Measurements from ENCODE around the gene PIK3CA.

PIK3CA gene

GRCh38 chr3:179158336-179159039 is 10.3 kb downstream of the PIK3CA start:
- DNase-seq (ENCODE audit: low read depth): no peak

DNA sequence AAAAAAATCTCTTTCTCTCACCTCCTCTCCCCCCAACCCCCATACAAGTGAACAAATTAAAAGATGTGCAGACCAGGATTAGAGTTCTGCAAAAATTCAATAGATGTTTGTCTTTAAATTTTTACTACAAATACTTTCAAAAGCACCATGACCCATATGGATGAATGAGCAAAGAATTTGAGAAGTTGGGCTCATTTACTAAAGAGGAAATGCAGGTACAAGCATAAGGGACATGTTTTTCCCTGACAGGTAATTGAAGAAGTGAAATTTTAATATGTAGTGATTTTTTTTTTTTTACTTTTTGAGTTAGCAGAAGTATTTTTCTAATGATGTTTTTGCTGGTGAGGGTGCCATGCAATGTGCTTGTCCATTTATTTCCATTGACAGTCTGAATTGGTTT is 15.3 kb downstream of the PIK3CA start:
- no peak for DNase-seq (ENCODE audit: low read depth)

DNA sequence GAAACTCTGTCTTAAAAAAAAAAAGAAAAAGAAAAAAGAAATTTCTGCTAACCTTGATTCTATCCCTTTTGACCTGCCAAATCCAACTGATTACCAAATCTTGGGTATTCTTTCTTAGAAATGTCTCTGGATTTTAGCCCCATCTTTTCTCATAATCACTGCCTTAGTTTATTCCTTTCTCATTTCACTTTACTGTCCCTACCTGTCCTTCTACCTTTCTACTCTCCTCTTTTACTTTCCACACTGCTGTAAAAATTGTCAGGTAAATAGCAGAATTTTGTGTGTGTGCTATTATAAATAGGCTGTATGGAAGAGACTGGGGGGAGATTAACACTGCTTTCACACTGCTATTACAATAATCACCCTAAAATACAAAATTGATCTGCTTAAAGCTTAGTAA is 16.7 kb downstream of the PIK3CA start:
- DNase-seq (ENCODE audit: low read depth): no peak

- DNase-seq (ENCODE audit: low read depth): no peak
These were observed 18.5 kb downstream of the PIK3CA start for GRCh38 chr3:179166561-179167201.

DNA sequence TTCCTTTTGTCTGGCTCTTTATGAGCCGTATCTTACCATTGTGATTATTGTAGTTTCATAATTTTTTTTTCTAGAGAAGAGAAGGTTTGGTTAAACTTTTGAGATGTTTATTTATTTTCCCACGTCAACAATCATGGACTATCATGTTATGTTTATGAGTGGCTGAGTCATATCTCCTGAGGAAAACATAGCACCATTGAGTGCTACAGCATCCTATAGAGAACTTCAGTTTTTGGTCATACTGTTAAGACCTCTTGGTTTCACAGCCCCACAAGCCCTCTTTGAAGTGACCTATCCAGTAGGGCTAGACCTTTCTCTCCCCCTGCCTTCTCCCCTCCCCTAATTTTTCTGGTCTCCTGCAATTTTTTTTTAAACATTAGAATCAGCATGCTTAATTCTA is 20.8 kb downstream of the PIK3CA start:
- DNase-seq (ENCODE audit: low read depth): no peak

GRCh38 chr3:179172546-179172945 is 24.4 kb downstream of the PIK3CA start:
- no peak for DNase-seq (ENCODE audit: low read depth)

- DNase-seq (ENCODE audit: low read depth): no peak
These were observed 26.2 kb downstream of the PIK3CA start for GRCh38 chr3:179174316-179174715.

GRCh38 chr3:179174898-179175297 is 26.7 kb downstream of the PIK3CA start:
- no peak for DNase-seq (ENCODE audit: low read depth)

DNA sequence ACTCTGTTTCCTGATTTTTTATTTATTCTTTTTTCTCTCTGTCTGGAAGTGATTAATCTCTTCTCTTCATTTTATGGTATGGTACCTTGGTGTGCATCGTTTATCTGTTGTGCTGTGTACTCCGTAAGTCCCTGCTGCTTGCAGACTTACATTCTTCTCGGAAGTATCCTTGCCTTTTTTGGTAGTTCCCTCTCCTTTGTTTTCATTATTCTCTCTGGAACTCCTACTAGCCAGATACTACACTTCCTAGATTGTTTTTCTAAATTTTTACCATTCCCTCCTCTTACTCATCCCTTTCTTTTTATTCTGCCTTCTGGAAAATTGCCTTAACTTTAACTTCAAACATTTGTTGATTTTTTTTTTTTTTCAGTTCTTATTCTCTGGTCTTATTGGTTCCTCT is 27.2 kb downstream of the PIK3CA start:
- no peak for DNase-seq (ENCODE audit: low read depth)

- no peak for DNase-seq (ENCODE audit: low read depth)
These were observed 29.5 kb downstream of the PIK3CA start for GRCh38 chr3:179177611-179178010.

DNA sequence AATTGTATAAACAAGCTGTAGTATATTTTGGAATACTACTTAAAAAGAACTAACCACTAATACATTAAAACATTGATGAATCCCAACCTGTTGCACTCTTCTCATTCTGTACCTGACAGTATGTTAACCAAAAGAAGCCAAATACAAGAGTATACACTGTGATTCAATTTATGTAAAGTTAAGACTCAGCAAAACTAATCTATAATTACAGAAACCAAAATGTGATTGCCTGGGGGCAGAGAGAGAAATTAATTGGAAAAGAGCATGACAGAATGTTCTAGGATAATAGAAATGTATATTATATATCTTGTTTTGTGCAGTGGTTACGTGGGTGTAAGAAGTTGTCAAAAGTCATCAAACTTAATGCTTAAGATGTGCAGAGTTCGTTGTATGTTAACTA is 31.1 kb downstream of the PIK3CA start:
- no peak for DNase-seq (ENCODE audit: low read depth)

GRCh38 chr3:179179979-179180759 is 32.0 kb downstream of the PIK3CA start:
- no peak for DNase-seq (ENCODE audit: low read depth)

DNA sequence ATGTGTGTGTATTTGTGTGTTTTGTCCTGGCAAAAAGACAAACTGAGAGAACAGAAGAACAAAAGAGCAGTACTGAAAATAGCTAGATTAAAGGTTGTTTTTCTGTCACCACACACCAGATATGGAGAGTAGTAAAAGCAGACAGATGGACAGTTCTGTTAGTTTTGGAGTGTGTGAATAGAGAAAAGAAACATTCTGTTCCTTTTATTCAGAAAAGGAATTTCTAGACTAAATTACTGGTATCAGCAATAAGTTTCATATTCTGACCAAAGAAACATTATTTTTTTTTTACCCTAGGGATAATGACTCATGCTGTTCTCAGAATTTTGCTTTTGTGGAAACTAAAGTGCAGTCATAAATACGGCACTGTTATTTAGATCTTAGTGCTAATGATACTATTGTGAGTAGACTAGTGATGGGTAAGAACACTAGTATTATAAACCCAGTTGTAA is 32.9 kb downstream of the PIK3CA start:
- no peak for DNase-seq (ENCODE audit: low read depth)

DNA sequence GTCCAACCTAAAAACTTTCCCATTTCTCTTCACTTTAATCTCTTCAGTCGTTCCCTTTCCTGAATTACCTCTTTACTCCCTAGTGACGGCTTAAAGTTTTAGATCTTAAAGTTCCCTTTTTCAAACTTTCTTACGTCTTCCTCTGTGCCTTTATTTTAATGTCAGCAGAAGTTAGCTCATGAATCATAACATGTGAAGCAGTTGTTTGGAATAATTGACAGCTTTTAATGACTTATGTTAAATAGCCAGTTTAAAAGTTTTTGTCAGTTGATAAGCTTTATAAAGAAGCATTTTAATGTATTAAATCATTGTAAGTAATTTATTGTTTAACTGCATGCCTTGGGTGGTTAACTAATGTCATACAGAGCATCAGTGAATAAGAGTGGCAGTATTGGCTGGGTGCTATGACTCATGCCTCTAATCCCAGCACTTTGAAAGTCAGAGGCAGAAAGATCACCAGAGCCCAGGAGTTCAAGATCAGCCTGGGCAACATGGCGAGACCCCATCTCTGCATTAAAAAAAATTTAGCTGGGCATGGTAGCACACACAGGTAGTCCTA is 33.9 kb downstream of the PIK3CA start:
- no peak for DNase-seq (ENCODE audit: low read depth)

DNA sequence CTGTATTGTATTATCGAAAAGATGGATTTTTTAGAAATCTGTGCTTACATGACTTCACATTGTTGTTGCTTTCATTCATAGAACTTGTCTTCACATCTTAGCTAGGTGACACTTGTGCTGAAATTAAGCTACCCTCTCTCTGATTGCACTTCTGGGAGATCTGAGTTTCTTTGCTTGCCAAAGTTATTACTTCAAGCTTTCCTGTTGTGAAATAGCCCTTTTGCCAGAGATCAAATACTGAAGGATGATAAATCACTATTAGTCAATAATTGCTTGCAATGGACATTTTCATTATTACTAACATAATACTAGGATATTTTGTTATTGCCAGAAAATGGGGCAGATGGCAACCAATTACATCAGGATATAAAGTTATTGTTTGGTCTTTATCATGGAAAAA is 34.7 kb downstream of the PIK3CA start:
- DNase-seq (ENCODE audit: low read depth): no peak

DNA sequence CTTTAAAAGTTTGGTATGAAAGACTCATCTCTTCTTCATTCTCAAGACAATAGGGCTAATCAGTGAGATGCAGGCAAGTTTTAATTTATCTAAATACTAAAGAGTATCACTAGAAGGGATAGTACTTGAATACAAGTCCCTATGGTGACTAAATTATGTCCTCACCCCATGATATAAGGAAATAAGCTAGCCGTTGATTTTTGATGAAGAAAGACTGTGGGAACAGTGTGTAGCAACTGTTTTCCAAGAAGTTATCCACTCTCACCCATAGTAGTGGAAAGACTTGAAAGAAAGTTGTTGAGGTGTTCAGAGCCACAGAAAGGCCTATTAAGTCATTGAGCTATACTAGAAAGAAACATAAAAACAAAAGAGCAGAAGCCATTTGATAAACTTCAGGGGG is 36.7 kb downstream of the PIK3CA start:
- DNase-seq (ENCODE audit: low read depth): no peak

DNA sequence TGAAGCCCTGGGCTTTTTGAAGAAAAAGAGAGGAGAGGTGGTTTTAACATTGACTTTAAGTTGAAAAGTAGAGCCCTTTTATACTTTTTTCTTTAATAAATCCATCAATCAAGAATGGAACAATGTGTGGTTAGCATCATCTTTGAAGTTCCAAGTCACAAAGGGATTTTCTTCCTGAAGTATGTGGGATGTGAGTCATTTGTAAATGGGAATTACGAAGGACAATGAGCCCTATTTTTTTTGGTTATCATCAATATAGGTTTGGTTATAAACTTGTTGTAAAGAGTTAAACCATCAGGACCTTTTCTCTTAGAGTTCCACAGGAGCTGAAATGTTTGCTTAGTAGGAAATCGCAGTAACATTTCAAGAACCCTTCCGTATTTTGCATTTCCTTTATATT is 38.3 kb downstream of the PIK3CA start:
- no peak for DNase-seq (ENCODE audit: low read depth)

DNA sequence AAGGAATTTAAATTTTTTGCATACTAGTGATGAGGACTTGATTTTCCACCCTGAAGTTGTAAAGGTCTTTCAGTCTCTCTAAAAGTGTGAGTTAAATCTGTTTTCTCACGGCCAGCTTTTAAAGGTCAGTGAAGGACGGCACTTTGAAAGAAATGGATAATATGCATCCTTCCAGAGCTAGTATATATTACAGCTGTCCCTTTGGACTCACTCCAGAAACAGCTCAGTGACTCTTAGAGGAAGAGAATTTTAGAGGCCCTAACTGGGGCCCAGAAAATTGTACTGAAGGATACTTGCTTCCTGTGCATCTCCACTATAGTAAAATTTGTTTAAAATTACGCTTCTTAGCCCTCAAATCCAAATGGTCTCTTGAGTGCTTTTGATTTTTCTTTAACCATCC is 41.6 kb downstream of the PIK3CA start:
- no peak for DNase-seq (ENCODE audit: low read depth)

- no peak for DNase-seq (ENCODE audit: low read depth)
These were observed 42.4 kb downstream of the PIK3CA start for GRCh38 chr3:179190581-179190980.

GRCh38 chr3:179192542-179192941 is 44.4 kb downstream of the PIK3CA start:
- DNase-seq (ENCODE audit: low read depth): no peak

- no peak for DNase-seq (ENCODE audit: low read depth)
These were observed 46.8 kb downstream of the PIK3CA start for GRCh38 chr3:179194931-179195330.

DNA sequence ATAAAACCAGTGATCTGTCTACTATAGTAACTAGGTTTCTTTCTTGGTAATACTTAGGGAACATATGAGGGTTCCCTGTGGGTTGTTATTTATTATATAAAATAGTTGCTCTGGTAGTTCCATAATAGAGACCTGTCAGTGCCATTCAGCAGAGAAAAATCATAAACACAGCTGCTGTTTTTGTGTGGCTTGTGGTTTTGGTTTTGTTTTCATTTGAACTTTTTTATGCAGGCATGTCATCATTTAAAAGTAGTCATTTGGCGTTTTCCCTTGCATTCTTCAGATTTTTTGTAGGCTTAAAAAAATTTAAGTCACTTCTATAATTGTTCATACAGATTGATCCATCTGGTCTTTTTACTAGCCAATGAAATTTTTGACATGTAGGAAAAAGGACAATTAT is 47.9 kb downstream of the PIK3CA start:
- DNase-seq (ENCODE audit: low read depth): no peak

- DNase-seq (ENCODE audit: low read depth): no peak
These were observed 48.5 kb downstream of the PIK3CA start for GRCh38 chr3:179196700-179197099.
